HepG2 (cell line): ENCODE results near the gene CHI3L1. TPM values are rescaled to one million over a fixed set of nuclear protein-coding genes. Genes with fewer than 3 reads are reported as not detected.

Experiments used
- ATAC-seq: fragments of 200-7000 bp; cut with Tn5 transposase; 3 replicates; pipeline ENCODE4 v1.9.1; 2020; ENCODE audit warnings: mild to moderate bottlenecking, moderate library complexity
- BruUV-seq: library from RNA; stranded (reverse); fragments of 400-500 nt; replicated peaks from 2 replicates; lab custom pipeline; 2021; lab: Mats Ljungman, UMichigan
- CTCF ChIA-PET: fragments of 300-600 bp; formaldehyde crosslinking; extraction: SDS; loops from one replicate; lab custom pipeline; 2021; ENCODE audit warnings: low total read pairs, inconsistent platforms, low intra/inter-chr PET ratio; lab: Yijun Ruan, JAX
- POLR2A ChIA-PET: fragments of 350-600 bp; sonication (Branson Sonifier 250); formaldehyde crosslinking; loops from one replicate; lab custom pipeline; 2020; ENCODE audit warnings: antibody characterized with exemption, inconsistent platforms; lab: Yijun Ruan, JAX
- DNase-seq: peaks from one replicate; pipeline ENCODE4 v3.0.0-alpha.2; 2015; ENCODE audit warnings: low spot score
- FAIRE-seq: peaks from 3 replicates; lab custom pipeline; 2011; peaks lifted over from hg19 to GRCh38; lab: Jason Lieb, UNC
- H2AFZ ChIP-seq: one replicate; pipeline ENCODE4 v1.6.1; 2011; ENCODE audit warnings: low read length, inconsistent platforms
- H3K27ac ChIP-seq: fragments of 300-600 bp; 3 replicates; pipeline ENCODE4 v1.8.0; 2011; ENCODE audit warnings: mixed run types, mild to moderate bottlenecking, mixed read lengths, low read length, inconsistent platforms; ENCODE audit not compliant: insufficient read depth; ENCODE audit errors: extremely low read length
- H3K27me3 ChIP-seq, 2 experiments: fragments of 200-600 bp in 1 of 2; 2 replicates in 1 of 2; 3 replicates in 1 of 2; pipeline versions ENCODE4 v1.6.0 to v1.8.0; 2011; ENCODE audit warnings: low read length in 2 of 2, mild to moderate bottlenecking in 2 of 2, moderate library complexity in 2 of 2, inconsistent platforms in 1 of 2; ENCODE audit not compliant: insufficient read depth in 2 of 2, control insufficient read depth in 1 of 2
- H3K36me3 ChIP-seq, 2 experiments: fragments of 200-600 bp in 1 of 2; replicated peaks in 1 of 2; 2 replicates in 1 of 2; 3 replicates in 1 of 2; pipeline versions ENCODE4 v1.5.1 to v1.8.0; 2011; ENCODE audit warnings: low read length in 2 of 2, inconsistent platforms in 1 of 2; ENCODE audit not compliant: insufficient read depth in 2 of 2, control insufficient read depth in 1 of 2
- H3K4me1 ChIP-seq: 2 replicates; pipeline ENCODE4 v1.5.1; 2012; ENCODE audit warnings: low read length, inconsistent platforms; ENCODE audit not compliant: insufficient read depth
- H3K4me2 ChIP-seq: 2 replicates; pipeline ENCODE4 v1.6.0; 2011; ENCODE audit warnings: low read depth, low read length, inconsistent platforms
- H3K4me3 ChIP-seq, 3 experiments: fragments of 200-600 bp in 1 of 3; sonication (generic), shearing (Covaris generic) in 1 of 3; replicated peaks in 1 of 3; 2 replicates each; pipeline ENCODE4 v1.5.1; 2011 to 2016; ENCODE audit warnings: low read length in 3 of 3, inconsistent platforms in 2 of 3, low read depth in 2 of 3, mild to moderate bottlenecking in 2 of 3, control low read depth in 1 of 3, mixed read lengths in 1 of 3; ENCODE audit not compliant: insufficient read depth in 1 of 3
- H3K79me2 ChIP-seq: one replicate; pipeline ENCODE4 v1.6.1; 2011; ENCODE audit warnings: low read length, inconsistent platforms; ENCODE audit not compliant: insufficient read depth
- H3K9ac ChIP-seq: 2 replicates; pipeline ENCODE4 v1.6.0; 2011; ENCODE audit warnings: mild to moderate bottlenecking, low read depth, low read length, inconsistent platforms; ENCODE audit not compliant: insufficient read depth
- H3K9me3 ChIP-seq: 2 replicates; pipeline ENCODE4 v1.5.1; 2012; ENCODE audit warnings: mild to moderate bottlenecking, low read length
- H4K20me1 ChIP-seq: 2 replicates; pipeline ENCODE4 v1.6.0; 2011; ENCODE audit warnings: inconsistent platforms, mild to moderate bottlenecking, low read length, moderate library complexity; ENCODE audit not compliant: insufficient read depth
- AKNA ChIP-seq: sonication (generic); formaldehyde crosslinking; IDR thresholded peaks from 2 replicates; pipeline ENCODE4 v1.4.0; 2020; ENCODE audit warnings: missing genetic modification reagents, borderline replicate concordance
- DRAP1 ChIP-seq: IDR thresholded peaks from 2 replicates; pipeline ENCODE4 v1.6.1; 2016; ENCODE audit warnings: missing genetic modification reagents, missing compliant biosample characterization
- HNF4G ChIP-seq, 2 experiments: sonication (generic) in 1 of 2; formaldehyde crosslinking in 1 of 2; IDR thresholded peaks; 2 replicates each; pipeline versions ENCODE4 v1.4.0 to v1.6.1; 2011 to 2020; ENCODE audit warnings: borderline replicate concordance in 2 of 2, low read depth in 2 of 2, mild to moderate bottlenecking in 2 of 2, low read length in 1 of 2, missing genetic modification reagents in 1 of 2, moderate library complexity in 1 of 2
- HNRNPL ChIP-seq: fragments of 200-400 bp; formaldehyde crosslinking; IDR thresholded peaks from 2 replicates; pipeline ENCODE4 v1.6.1; 2017; ENCODE audit warnings: mild to moderate bottlenecking, low read depth, low read length
- MEIS1 ChIP-seq: sonication (generic); formaldehyde crosslinking; IDR thresholded peaks from 2 replicates; pipeline ENCODE4 v1.9.0; 2021; ENCODE audit warnings: mild to moderate bottlenecking, missing genetic modification reagents, moderate library complexity, borderline replicate concordance
- PRDM4 ChIP-seq: sonication (generic); formaldehyde crosslinking; IDR thresholded peaks from 2 replicates; pipeline ENCODE4 v1.9.0; 2021; ENCODE audit warnings: missing genetic modification reagents, borderline replicate concordance
- RBAK ChIP-seq: sonication (generic); formaldehyde crosslinking; IDR thresholded peaks from 2 replicates; pipeline ENCODE4 v1.5.1; 2020; ENCODE audit warnings: mild to moderate bottlenecking, missing genetic modification reagents
- RBM22 ChIP-seq: fragments of 200-400 bp; formaldehyde crosslinking; optimal IDR thresholded peaks from 2 replicates; pipeline ENCODE3; 2017; ENCODE audit warnings: mild to moderate bottlenecking, low read length, moderate library complexity
- TEAD2 ChIP-seq: sonication (generic); formaldehyde crosslinking; IDR thresholded peaks from 2 replicates; pipeline ENCODE4 v1.9.0; 2021; ENCODE audit warnings: missing genetic modification reagents
- TP53 ChIP-seq: sonication (generic); formaldehyde crosslinking; conservative IDR thresholded peaks from 2 replicates; pipeline ENCODE4 v1.4.0; 2020; ENCODE audit warnings: missing genetic modification reagents
- ZC3H13 ChIP-seq: sonication (generic); formaldehyde crosslinking; IDR thresholded peaks from 2 replicates; pipeline ENCODE4 v1.8.1; 2023; ENCODE audit warnings: mild to moderate bottlenecking, missing genetic modification reagents, moderate library complexity
- ZMYM4 ChIP-seq: sonication (generic); formaldehyde crosslinking; IDR thresholded peaks from 2 replicates; pipeline ENCODE4 v1.8.1; 2023; ENCODE audit warnings: mild to moderate bottlenecking, missing genetic modification reagents
- ZNF12 ChIP-seq: sonication (generic); formaldehyde crosslinking; IDR thresholded peaks from 2 replicates; pipeline ENCODE4 v1.5.0; 2020; ENCODE audit warnings: missing genetic modification reagents
- ZNF772 ChIP-seq: sonication (generic); formaldehyde crosslinking; IDR thresholded peaks from 2 replicates; pipeline ENCODE4 v1.5.0; 2020; ENCODE audit warnings: mild to moderate bottlenecking, missing genetic modification reagents
- ZZZ3 ChIP-seq: sonication (generic); formaldehyde crosslinking; IDR thresholded peaks from 2 replicates; pipeline ENCODE4 v1.4.0; 2020; ENCODE audit warnings: missing genetic modification reagents, mild to moderate bottlenecking, borderline replicate concordance
- WGBS: methylation state at CpG from one replicate; pipeline ENCODE4 v1.1.6; 2017; ENCODE audit warnings: low lambda C conversion rate; 5-methylcytosine and 5-hydroxymethylcytosine counted together
- in situ Hi-C: cut with HindIII; loops from 2 replicates; pipeline ENCODE4 v1.10.0; 2017; ENCODE audit warnings: low pct_unique_long_range_greater_than_20kb; ENCODE audit not compliant: extremely low pct_ligation_motif_present
- intact Hi-C: fragments of 100-400 bp; cut with micrococcal nuclease; formaldehyde crosslinking; loops from one replicate; pipeline ENCODE4 v1.10.0; 2022; ENCODE audit not compliant: unreplicated experiment
- polyA plus RNA-seq, 8 experiments: library from polyadenylated mRNA; depleted of rRNA in 3 of 8; stranded (reverse) in 7 of 8; unstranded in 1 of 8; fragments of >200 nt; fragmentation: Illumina TruSeq in 4 of 8; extraction: Trizol in 4 of 8; gene quantifications; 2 replicates each; pipeline versions ENCODE4 v1.2.1 to v1.2.3, GENCODE V29; 2011 to 2016; ENCODE audit warnings: low read depth in 4 of 8, missing spikeins in 1 of 8, mixed read lengths in 1 of 8; ENCODE audit not compliant: insufficient read depth in 1 of 8
- total RNA-seq, 5 experiments: library from RNA; depleted of rRNA; stranded (reverse); fragments of >200 nt; fragmentation: Illumina TruSeq; extraction: Trizol; gene quantifications; 2 replicates each; pipeline ENCODE4 v1.2.3, GENCODE V29; 2016; ENCODE audit warnings: low read depth in 1 of 5

The CHI3L1 gene
- total and polyA plus RNA-seq, 2 of the 13 experiments (the other 11 are each of a cell fraction or from before 2014, with no cell fraction given): 0.09 to 0.13 TPM

GRCh38 chr1:203196371-203196770 lies 9.9 kb upstream of the CHI3L1 start:
- Histone ChIP-seq H2AFZ (no peak overlapping the region), H3K36me3 (no peaks in the 10 kb centered on the region), H3K79me2 (no peaks in the 10 kb centered on the region), H4K20me1 (no peaks in the 10 kb centered on the region), H3K4me1 (peaks cover 13% of the 10 kb centered on the region), H3K4me3 (no peak overlapping the region), H3K4me2 (no peak overlapping the region), H3K9me3 (no peaks in the 10 kb centered on the region), H3K9ac (no peak overlapping the region), H3K27ac (no peak overlapping the region), H3K27me3 (peaks cover 0 to 7% of the 10 kb centered on the region in 2 experiments; a peak in 1 of 5 replicates)
- in situ Hi-C loops: no loop called here
- DNase-seq (no peak), ATAC-seq (peak; percentile 40; the same call in 2 of the 3 replicates), FAIRE-seq (no peak)
- TF ChIP-seq ZNF772 (CRISPR knock-in tag) (no peak), HNF4G (IDR thresholded peaks at IDR 0.05; ENCODE audit: borderline replicate concordance, low read depth, low read length) (no peak), HNF4G (CRISPR knock-in tag; IDR thresholded peaks at IDR 0.05; ENCODE audit: borderline replicate concordance, low read depth) (no peak), ZNF12 (no peak), ZMYM4 (CRISPR knock-in tag) (no peak), ZC3H13 (no peak), RBAK (no peak), AKNA (CRISPR knock-in tag) (no peak), PRDM4 (CRISPR knock-in tag) (no peak), HNRNPL (no peak), ZZZ3 (no peak), TP53 (CRISPR knock-in tag) (no peak), MEIS1 (no peak), RBM22 (no peak), DRAP1 (CRISPR knock-in tag) (no peak), TEAD2 (CRISPR knock-in tag) (no peak)
- 40% methylated on average over 1 of the region's 3 CpGs for WGBS
- POLR2A ChIA-PET: no interaction called here
- CTCF ChIA-PET: no interaction called here
- no TSS peak for BruUV-seq
- intact Hi-C loops: no loop called here
